Transverse colon (tissue), 4 donors: Measurements from ENCODE around the gene PDK2.
A peak's percentile ranks its signal among the peaks of the same experiment; 100 is the strongest.

Experiments
- CTCF ChIP-seq, 5 experiments: fragments of 200-600 bp in 3 of 5; fragments of 450-650 bp in 2 of 5; sonication (generic) in 3 of 5; IDR thresholded peaks; 1 replicate in 2 of 5; 2 replicates in 3 of 5; pipeline ENCODE4 v1.5.1; 2016 to 2017; ENCODE audit warnings: antibody characterized with exemption in 5 of 5, inconsistent platforms in 3 of 5, mild to moderate bottlenecking in 2 of 5, moderate library complexity in 1 of 5
- EP300 ChIP-seq: sonication (generic); formaldehyde crosslinking; IDR thresholded peaks from one replicate; pipeline ENCODE4 v1.6.1; 2017; ENCODE audit warnings: antibody characterized with exemption, low read depth
- POLR2A ChIP-seq: fragments of 450-650 bp; IDR thresholded peaks from one replicate; pipeline ENCODE4 v1.6.1; 2016; ENCODE audit warnings: antibody characterized with exemption, mild to moderate bottlenecking, moderate library complexity
- POLR2AphosphoS5 ChIP-seq, 3 donors: sonication (generic); formaldehyde crosslinking; IDR thresholded peaks; one replicate each; pipeline ENCODE4 v1.6.1; 2016; ENCODE audit warnings: antibody characterized with exemption in 3 of 3

- peak; percentile 95 to 96 (median 95) for TF ChIP-seq CTCF (IDR thresholded peaks at IDR 0.05)
- no peak for TF ChIP-seq POLR2A
- no peak for TF ChIP-seq POLR2AphosphoS5 (IDR thresholded peaks at IDR 0.05)
- TF ChIP-seq EP300: no peak
These were observed 45.1 kb downstream of the PDK2 start for GRCh38 chr17:50139950-50140885.
